Kidney (tissue), 14 donors: ENCODE data around the gene ZNF205. TPM values are rescaled to one million over a fixed set of nuclear protein-coding genes. Genes with fewer than 3 reads are reported as not detected.

Experiments used
- DNase-seq, 5 donors: peaks; one replicate each; pipeline ENCODE4 v3.0.0-alpha.2; 2013 to 2020
- FAIRE-seq: peaks from 2 replicates; lab custom pipeline; 2012; peaks lifted over from hg19 to GRCh38; lab: Jason Lieb, UNC
- H3K27ac ChIP-seq, 2 donors: one replicate each; pipeline ENCODE4 v1.7.0; 2013; ENCODE audit warnings: low read depth in 2 of 2, low read length in 2 of 2, inconsistent platforms in 1 of 2
- H3K27me3 ChIP-seq: one replicate; pipeline ENCODE4 v1.7.1; 2013; ENCODE audit warnings: low read length, inconsistent platforms; ENCODE audit not compliant: control insufficient read depth, insufficient read depth
- H3K36me3 ChIP-seq, 3 donors: one replicate each; pipeline versions ENCODE4 v1.7.0 to v1.7.1; 2013; ENCODE audit warnings: low read length in 3 of 3, control low read depth in 1 of 3, inconsistent platforms in 1 of 3; ENCODE audit not compliant: insufficient read depth in 3 of 3, control insufficient read depth in 2 of 3
- H3K4me1 ChIP-seq, 3 donors: one replicate each; pipeline versions ENCODE4 v1.7.0 to v1.7.1; 2013; ENCODE audit warnings: low read length in 3 of 3, inconsistent platforms in 1 of 3, low read depth in 1 of 3; ENCODE audit not compliant: control insufficient read depth in 2 of 3, insufficient read depth in 2 of 3
- H3K4me3 ChIP-seq, 3 donors: one replicate each; pipeline versions ENCODE4 v1.7.0 to v1.8.1; 2013; ENCODE audit warnings: low read length in 3 of 3, control low read depth in 1 of 3, inconsistent platforms in 1 of 3
- H3K9ac ChIP-seq, 3 donors: one replicate each; pipeline versions ENCODE4 v1.7.0 to v1.7.1; 2013; ENCODE audit warnings: low read length in 3 of 3, control low read depth in 1 of 3, inconsistent platforms in 1 of 3
- H3K9me3 ChIP-seq, 3 donors: one replicate each; pipeline versions ENCODE4 v1.7.0 to v1.7.1; 2013; ENCODE audit warnings: low read length in 3 of 3, control low read depth in 1 of 3, inconsistent platforms in 1 of 3; ENCODE audit not compliant: control insufficient read depth in 2 of 3, insufficient read depth in 1 of 3
- intact Hi-C: fragments of 100-400 bp; cut with DNase I; formaldehyde crosslinking; loops from one replicate; pipeline ENCODE4 v1.11.1; 2022
- polyA plus RNA-seq: library from polyadenylated mRNA; stranded (reverse); fragments of 350-450 nt; fragmentation: Illumina TruSeq; extraction: RNeasy Lipid Tissue Mini Kit (QIAGEN cat#74804); gene quantifications from one replicate; pipeline ENCODE4 v1.2.3, GENCODE V29; 2014; ENCODE audit warnings: low read depth, low replicate concordance; ENCODE audit not compliant: insufficient read depth
- total RNA-seq: library from RNA; stranded (reverse); fragmentation: NEBNext Ultra II Directional; extraction: Animal tissue kit (Norgen Biotek cat#: 25700); gene quantifications from one replicate; pipeline ENCODE4 v1.2.1, GENCODE V29; 2021
- TF ChIP-seq, protein P1 (sequence below): IDR thresholded peaks from 3 replicates; pipeline ENCODE4 v1.5.1; 2012; ENCODE audit warnings: mild to moderate bottlenecking, moderate library complexity, borderline replicate concordance; ENCODE audit not compliant: insufficient read depth; ENCODE audit errors: extremely low read depth
- donor health status: control.
- donor health status: control.
- donor health status: control.
- donor health status: control.
- donor health status: control.
- donor health status: DM: yes; HTN: yes; CAD: no.
- donor health status: Normal renal cell carcinoma (clear cell type).

The ZNF205 gene
- total and polyA plus RNA-seq, 2 donors from 2014 or later, result 12.7 to 14.1 TPM

DNA sequence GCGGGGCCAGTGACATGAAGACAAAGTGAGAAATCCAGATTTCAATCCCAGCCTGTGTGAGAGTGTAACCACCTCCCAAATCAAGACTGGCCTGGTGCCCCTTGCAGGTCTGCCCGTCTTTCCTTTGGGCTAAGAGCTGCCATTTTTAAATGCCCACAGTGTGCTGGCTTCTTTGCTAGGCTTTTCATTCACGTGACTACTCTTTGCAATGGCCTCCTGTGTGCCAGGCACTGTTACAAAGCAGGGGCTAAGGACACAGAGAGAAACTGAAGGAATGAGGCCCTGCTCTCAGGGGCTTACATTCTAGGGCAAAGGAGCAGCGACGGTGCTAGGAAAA, 13.0 kb upstream of the ZNF205 start:
- Histone ChIP-seq H3K9ac (no peak overlapping the region), H3K4me3 (no peak overlapping the region), H3K9me3 (no peaks in the 10 kb centered on the region), H3K4me1 (peaks cover 0 to 9% (median 0%) of the 10 kb centered on the region in 3 donors), H3K27me3 (no peaks in the 10 kb centered on the region), H3K36me3 (no peaks in the 10 kb centered on the region), H3K27ac (no peak overlapping the region)
- DNase-seq (no peak), FAIRE-seq (no peak)
- intact Hi-C loops, result no loop called here
- TF ChIP-seq, protein P1, sequence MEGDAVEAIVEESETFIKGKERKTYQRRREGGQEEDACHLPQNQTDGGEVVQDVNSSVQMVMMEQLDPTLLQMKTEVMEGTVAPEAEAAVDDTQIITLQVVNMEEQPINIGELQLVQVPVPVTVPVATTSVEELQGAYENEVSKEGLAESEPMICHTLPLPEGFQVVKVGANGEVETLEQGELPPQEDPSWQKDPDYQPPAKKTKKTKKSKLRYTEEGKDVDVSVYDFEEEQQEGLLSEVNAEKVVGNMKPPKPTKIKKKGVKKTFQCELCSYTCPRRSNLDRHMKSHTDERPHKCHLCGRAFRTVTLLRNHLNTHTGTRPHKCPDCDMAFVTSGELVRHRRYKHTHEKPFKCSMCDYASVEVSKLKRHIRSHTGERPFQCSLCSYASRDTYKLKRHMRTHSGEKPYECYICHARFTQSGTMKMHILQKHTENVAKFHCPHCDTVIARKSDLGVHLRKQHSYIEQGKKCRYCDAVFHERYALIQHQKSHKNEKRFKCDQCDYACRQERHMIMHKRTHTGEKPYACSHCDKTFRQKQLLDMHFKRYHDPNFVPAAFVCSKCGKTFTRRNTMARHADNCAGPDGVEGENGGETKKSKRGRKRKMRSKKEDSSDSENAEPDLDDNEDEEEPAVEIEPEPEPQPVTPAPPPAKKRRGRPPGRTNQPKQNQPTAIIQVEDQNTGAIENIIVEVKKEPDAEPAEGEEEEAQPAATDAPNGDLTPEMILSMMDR, result no peak

DNA sequence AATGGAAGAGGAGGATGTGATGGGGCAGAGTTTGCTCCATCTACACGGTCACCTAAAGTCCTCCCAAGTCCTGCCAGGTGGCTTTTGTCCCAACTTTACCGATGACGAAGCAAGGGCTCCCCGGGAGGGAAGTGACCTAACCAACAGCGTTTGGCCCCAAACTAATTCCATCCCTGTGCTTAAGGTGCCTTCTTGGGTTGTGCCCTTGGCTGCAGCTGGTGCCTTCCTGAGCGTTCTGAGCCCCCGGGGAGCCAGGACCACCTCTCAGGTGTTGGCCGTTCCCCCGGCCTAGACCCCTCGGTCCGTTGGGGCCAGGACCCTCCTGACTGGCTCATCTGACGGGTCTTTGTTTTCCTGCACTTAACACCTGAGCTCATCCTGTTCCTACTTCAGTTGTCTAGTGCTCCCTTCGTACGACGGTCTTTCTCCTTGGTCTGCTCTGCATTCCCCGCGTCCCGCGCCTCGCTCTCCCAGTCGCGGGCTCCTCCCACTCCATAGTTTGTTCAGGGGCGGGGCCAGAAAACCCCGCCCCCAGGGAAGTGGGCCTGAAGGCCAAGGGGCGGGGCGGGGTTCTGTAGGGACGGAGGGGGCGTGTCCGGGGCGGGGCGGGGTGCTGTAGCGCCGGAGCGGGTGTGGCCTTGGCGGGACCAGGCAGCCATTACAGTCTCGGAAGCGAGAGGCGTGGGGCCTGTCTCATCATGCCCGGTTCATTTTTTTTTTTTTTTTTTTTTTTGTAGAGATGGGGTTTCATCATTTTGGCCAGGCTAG, 12.5 kb upstream of the ZNF205 start:
- H3K9me3 ChIP-seq, result no peaks in the 10 kb centered on the region
- FAIRE-seq (no peak), DNase-seq (peak; percentile 91 to 97 (median 95))
- H3K4me1 ChIP-seq, result peaks cover 0 to 9% (median 0%) of the 10 kb centered on the region in 3 donors
- H3K27me3 ChIP-seq, result no peaks in the 10 kb centered on the region
- H3K27ac ChIP-seq, result no peak overlapping the region
- H3K36me3 ChIP-seq, result no peaks in the 10 kb centered on the region
- peak overlapping the region in 2 of 3 donors; percentile 13 to 32 for H3K4me3 ChIP-seq
- intact Hi-C loops, result no loop called here
- no peak overlapping the region for H3K9ac ChIP-seq
- TF ChIP-seq, protein P1, result no peak

DNA sequence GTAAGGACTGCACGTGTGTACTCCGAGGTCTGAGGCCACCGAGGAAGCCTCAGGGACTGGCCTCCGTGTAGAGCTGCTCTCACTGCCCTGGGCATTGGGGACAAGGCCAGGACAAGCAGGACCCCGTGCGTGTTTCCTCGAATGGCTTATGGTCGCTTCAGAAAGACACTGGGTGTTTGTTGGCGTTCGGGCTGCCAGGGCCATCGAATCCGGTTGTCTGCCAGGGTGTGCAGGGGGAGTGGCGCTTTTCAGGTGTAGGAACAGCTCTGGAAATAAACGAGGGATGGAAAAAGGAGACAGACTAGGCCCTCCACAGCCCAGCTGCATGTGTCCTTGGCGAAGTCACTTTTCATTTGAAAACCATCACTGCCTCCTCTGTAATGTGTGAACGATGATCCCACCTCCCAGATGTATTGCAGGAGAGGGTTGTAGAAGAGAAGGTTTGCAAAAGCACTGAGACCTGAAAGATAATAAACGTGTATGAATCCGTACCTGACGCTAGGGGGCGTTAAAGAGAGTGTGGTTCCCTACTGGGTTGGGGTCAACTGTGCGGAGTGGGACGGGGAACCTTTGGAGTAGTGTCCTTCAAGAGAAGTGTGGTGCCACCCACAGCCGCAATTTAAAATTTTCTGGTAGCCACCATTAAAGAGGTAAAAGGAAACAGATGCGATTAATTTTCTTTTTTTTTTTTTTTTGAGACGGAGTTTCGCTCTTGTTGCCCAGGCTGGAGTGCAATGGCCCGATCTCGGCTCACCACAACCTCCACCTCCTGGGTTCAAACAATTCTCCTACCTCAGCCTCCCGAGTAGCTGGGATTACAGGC, 11.2 kb upstream of the ZNF205 start:
- Histone ChIP-seq H3K9me3 (no peaks in the 10 kb centered on the region), H3K27ac (no peak overlapping the region), H3K4me3 (no peak overlapping the region), H3K36me3 (no peaks in the 10 kb centered on the region), H3K27me3 (no peaks in the 10 kb centered on the region), H3K4me1 (peaks cover 0 to 9% (median 0%) of the 10 kb centered on the region in 3 donors), H3K9ac (no peak overlapping the region)
- no peak for FAIRE-seq
- TF ChIP-seq, protein P1, result peak; percentile 33
- DNase-seq, result peak in 1 of 5 donors; percentile 11
- intact Hi-C loops, result no loop called here
